Astrocyte of the cerebellum (primary cell): ENCODE measurements around the gene ORAI1.
"Not testable (repeated sequence)": the region's sequence is repeated elsewhere in the genome, so short reads cannot be mapped to it uniquely, and the experiment has no call there.

Experiments used
- DNase-seq: peaks from one replicate; pipeline ENCODE4 v3.0.0-alpha.2; 2011; ENCODE audit warnings: low read depth
- H3K4me3 ChIP-seq: 2 replicates; pipeline ENCODE4 v1.5.1; 2011; ENCODE audit warnings: mild to moderate bottlenecking, low read depth, low read length, moderate library complexity
- CTCF ChIP-seq: IDR thresholded peaks from 2 replicates; pipeline ENCODE4 v1.5.1; 2012; ENCODE audit warnings: low read length, low read depth, moderate library complexity, mild to moderate bottlenecking; ENCODE audit errors: missing control alignments
- in situ Hi-C: cut with HindIII; loops from 2 replicates; pipeline ENCODE4 v1.10.0; 2017; ENCODE audit warnings: low sequenced_read_pairs

Gene ORAI1

GRCh38 chr12:121649819-121650353 lies 23.6 kb downstream of the ORAI1 start:
- no peak for TF ChIP-seq CTCF
- DNase-seq, result no peak
- no peak overlapping the region for H3K4me3 ChIP-seq
- in situ Hi-C loops, result no loop called here

- TF ChIP-seq CTCF, result no peak
- no peak overlapping the region for H3K4me3 ChIP-seq
- DNase-seq, result no peak
- in situ Hi-C loops, result no loop called here
Measured at GRCh38 chr12:121651320-121651719, 25.0 kb downstream of the ORAI1 start.

GRCh38 chr12:121652767-121653497 lies 26.6 kb downstream of the ORAI1 start:
- DNase-seq, result no peak
- in situ Hi-C loops, result no loop called here
- H3K4me3 ChIP-seq, result no peak overlapping the region
- no peak for TF ChIP-seq CTCF

- no peak for TF ChIP-seq CTCF
- in situ Hi-C loops, result no loop called here
- no peak overlapping the region for H3K4me3 ChIP-seq
- DNase-seq, result no peak
Measured at GRCh38 chr12:121653999-121654398, 27.7 kb downstream of the ORAI1 start.

GRCh38 chr12:121656122-121656521 lies 29.8 kb downstream of the ORAI1 start:
- in situ Hi-C loops, result no loop called here
- no peak for DNase-seq
- no peak overlapping the region for H3K4me3 ChIP-seq
- TF ChIP-seq CTCF, result no peak

- DNase-seq, result no peak
Measured at GRCh38 chr12:121657305-121658008, 31.1 kb downstream of the ORAI1 start.

GRCh38 chr12:121661353-121662105 lies 35.2 kb downstream of the ORAI1 start:
- H3K4me3 ChIP-seq, DNase-seq, in situ Hi-C loops: not testable (repeated sequence)

More at GRCh38 chr12:121657305-121658008, 31.1 kb downstream of the ORAI1 start:
- no peak for TF ChIP-seq CTCF
- no peak overlapping the region for H3K4me3 ChIP-seq
- in situ Hi-C loops, result no loop called here
